GM06990 (cell line): ENCODE results near the gene WDR54.
A peak's percentile ranks its signal among the peaks of the same experiment; 100 is the strongest.

Experiments
- DNase-seq: peaks from one replicate; pipeline ENCODE4 v3.0.0-alpha.2; 2011; ENCODE audit not compliant: insufficient read length; ENCODE audit errors: extremely low read depth
- H3K27me3 ChIP-seq: replicated peaks from 2 replicates; pipeline ENCODE4 v1.6.0; 2011; ENCODE audit warnings: low read length; ENCODE audit not compliant: control insufficient read depth, insufficient read depth
- H3K36me3 ChIP-seq: 2 replicates; pipeline ENCODE4 v1.5.1; 2011; ENCODE audit warnings: low read length; ENCODE audit not compliant: control insufficient read depth, insufficient read depth
- H3K4me3 ChIP-seq: replicated peaks from 2 replicates; pipeline ENCODE4 v1.5.1; 2011; ENCODE audit warnings: low read depth, mild to moderate bottlenecking, control low read depth, low read length
- CTCF ChIP-seq: IDR thresholded peaks from 2 replicates; pipeline ENCODE4 v1.5.1; 2011; ENCODE audit warnings: low read length, control low read depth, mild to moderate bottlenecking, inconsistent platforms; ENCODE audit not compliant: insufficient read depth, poor library complexity, severe bottlenecking

The WDR54 gene

DNA sequence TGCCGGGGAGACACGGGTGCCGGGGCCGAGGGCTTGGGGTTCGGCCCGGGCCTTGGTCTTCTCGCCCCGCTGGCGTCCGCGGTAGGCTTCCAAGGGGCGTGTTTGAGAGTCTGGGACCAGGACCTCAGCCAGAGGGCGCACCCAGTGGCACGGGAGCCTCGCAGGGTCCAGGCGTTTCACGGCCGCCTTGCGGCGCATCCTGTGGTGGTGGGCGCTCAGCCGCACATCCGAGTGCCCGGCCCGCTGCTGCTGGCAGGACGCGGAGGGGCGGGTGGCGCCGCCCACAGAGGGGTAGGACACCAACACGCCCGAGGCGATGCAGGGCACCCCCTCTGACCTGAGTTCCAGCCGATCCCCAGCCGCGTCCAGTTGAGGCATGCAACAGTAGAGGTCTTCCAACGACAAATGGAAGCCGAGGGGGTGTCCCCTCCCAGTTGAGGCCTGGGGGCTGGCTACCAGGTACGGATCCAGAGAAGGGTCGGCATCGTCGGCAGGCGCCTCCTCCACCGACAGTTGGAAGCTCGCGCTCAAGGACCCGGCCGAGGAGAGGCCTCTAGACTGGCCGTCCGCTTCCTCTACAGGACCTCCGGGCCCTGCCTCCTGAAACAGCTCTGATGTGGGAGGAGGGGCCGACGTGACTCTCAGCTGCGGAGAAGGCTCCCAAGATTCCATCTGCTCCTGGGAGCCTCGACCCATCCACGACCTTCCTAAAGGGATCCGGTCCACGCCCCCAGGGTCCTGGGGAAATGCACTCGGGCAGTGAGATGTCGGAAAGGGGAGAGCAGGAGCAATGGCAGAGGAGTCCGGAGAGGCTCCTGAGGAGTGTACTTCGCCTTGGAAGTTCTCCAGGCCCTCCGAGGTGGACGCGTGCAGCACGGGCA lies 6.4 kb upstream of the WDR54 start:
- TF ChIP-seq CTCF, result peak; percentile 17
- no peaks in the 10 kb centered on the region for H3K27me3 ChIP-seq
- H3K36me3 ChIP-seq, result no peaks in the 10 kb centered on the region
- DNase-seq, result peak; percentile 66
- peak overlapping the region; percentile 44; the same call in 1 of the 2 replicates for H3K4me3 ChIP-seq

DNA sequence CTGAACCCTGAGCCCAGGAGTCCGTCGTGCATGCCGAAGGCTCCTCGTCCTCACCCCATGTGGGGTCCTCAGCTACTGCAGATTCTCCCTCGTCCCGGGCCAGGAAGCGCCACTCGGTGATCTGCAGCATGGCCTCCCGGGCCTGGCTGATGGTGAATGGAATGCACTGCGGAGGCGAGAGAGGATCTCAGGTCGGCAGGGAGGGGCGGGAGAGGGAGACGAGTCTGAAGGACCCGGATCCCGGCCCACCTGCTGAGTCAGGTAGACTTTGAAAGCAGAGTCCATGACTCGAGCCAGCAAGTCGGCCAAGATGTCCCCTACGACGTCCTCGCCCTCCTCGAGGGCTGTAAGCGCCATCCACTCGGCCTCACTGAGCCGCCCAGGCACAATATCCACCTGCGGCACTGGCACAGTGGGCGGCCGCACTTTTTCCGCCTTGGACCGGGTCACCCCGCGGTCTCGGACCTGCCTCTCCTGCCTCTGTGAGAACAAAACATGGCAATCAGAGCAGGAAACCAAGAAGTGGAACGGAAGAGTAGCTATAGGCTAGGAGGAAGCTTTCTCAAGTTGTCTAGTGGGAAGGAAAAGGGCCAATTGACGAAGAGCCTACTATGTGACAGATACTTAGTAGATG lies 5.7 kb upstream of the WDR54 start:
- DNase-seq, result peak; percentile 51
- H3K4me3 ChIP-seq, result peak overlapping the region; percentile 0; the same call in 1 of the 2 replicates
- H3K36me3 ChIP-seq, result no peaks in the 10 kb centered on the region
- no peak for TF ChIP-seq CTCF
- H3K27me3 ChIP-seq, result no peaks in the 10 kb centered on the region

- no peak overlapping the region for H3K4me3 ChIP-seq
- no peaks in the 10 kb centered on the region for H3K36me3 ChIP-seq
- no peak for DNase-seq
- no peak for TF ChIP-seq CTCF
- H3K27me3 ChIP-seq, result no peaks in the 10 kb centered on the region
These were observed 4.8 kb upstream of the WDR54 start for GRCh38 chr2:74416778-74417177.

GRCh38 chr2:74417197-74417596 lies 4.3 kb upstream of the WDR54 start:
- H3K27me3 ChIP-seq, result no peaks in the 10 kb centered on the region
- no peak for TF ChIP-seq CTCF
- H3K4me3 ChIP-seq, result no peak overlapping the region
- H3K36me3 ChIP-seq, result no peaks in the 10 kb centered on the region
- DNase-seq, result no peak

DNA sequence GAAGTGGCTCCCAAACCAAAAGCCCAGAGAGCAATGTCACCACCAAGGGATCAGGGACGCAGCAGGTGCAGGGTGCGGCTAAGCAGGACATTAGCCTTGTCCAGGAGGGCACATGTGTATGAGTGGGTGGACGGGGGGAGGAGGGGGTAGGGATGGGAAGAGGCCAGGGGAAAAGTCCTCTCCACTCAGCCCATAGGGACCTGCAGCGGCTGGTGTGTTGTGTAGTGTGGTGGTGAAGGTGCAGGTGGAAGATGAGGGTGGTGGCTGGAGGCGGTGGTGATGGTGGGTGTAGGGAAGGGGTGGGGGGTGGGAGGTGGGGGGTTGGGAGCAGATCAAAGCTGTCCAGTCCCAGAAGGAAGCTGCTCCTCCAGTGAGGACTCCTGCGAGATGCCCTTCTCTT lies 3.8 kb upstream of the WDR54 start:
- H3K27me3 ChIP-seq, result no peaks in the 10 kb centered on the region
- H3K4me3 ChIP-seq, result no peak overlapping the region
- TF ChIP-seq CTCF, result no peak
- DNase-seq, result no peak
- H3K36me3 ChIP-seq, result no peaks in the 10 kb centered on the region
